CD14-positive monocyte (primary cell): ENCODE results near the gene TBX3. TPM values are rescaled to one million over a fixed set of nuclear protein-coding genes. Genes with fewer than 3 reads are reported as not detected.
A peak's percentile ranks its signal among the peaks of the same experiment; 100 is the strongest.

Experiments
- DNase-seq, 3 donors: peaks; one replicate each; pipeline ENCODE4 v3.0.0-alpha.2; 2011 to 2022
- H2AFZ ChIP-seq: 2 replicates; pipeline ENCODE4 v1.6.0; 2012; ENCODE audit warnings: mild to moderate bottlenecking, low read depth, low read length, inconsistent platforms; ENCODE audit not compliant: insufficient read depth, poor library complexity, severe bottlenecking
- H3K27ac ChIP-seq, 2 donors: 1 replicate in 1 of 2; 2 replicates in 1 of 2; pipeline ENCODE4 v1.5.1; 2012 to 2013; ENCODE audit warnings: low read length in 2 of 2, control low read depth in 1 of 2, inconsistent platforms in 1 of 2, low read depth in 1 of 2, mild to moderate bottlenecking in 1 of 2
- H3K27me3 ChIP-seq, 2 donors: one replicate each; pipeline versions ENCODE4 v1.6.0 to v1.6.1; 2011 to 2013; ENCODE audit warnings: low read length in 2 of 2; ENCODE audit not compliant: control insufficient read depth in 2 of 2, insufficient read depth in 2 of 2
- H3K36me3 ChIP-seq, 2 donors: replicated peaks in 1 of 2; 1 replicate in 1 of 2; 2 replicates in 1 of 2; pipeline versions ENCODE4 v1.5.1 to v1.6.1; 2012 to 2013; ENCODE audit warnings: low read length in 2 of 2, control low read depth in 1 of 2, inconsistent platforms in 1 of 2, mild to moderate bottlenecking in 1 of 2; ENCODE audit not compliant: insufficient read depth in 2 of 2, control insufficient read depth in 1 of 2
- H3K4me1 ChIP-seq, 2 donors: 1 replicate in 1 of 2; 2 replicates in 1 of 2; pipeline versions ENCODE4 v1.5.1 to v1.6.1; 2012 to 2013; ENCODE audit warnings: low read length in 2 of 2, control low read depth in 1 of 2, inconsistent platforms in 1 of 2, mild to moderate bottlenecking in 1 of 2, moderate library complexity in 1 of 2; ENCODE audit not compliant: insufficient read depth in 2 of 2, control insufficient read depth in 1 of 2
- H3K4me2 ChIP-seq: replicated peaks from 2 replicates; pipeline ENCODE3; 2012; ENCODE audit warnings: low read length, moderate library complexity, mild to moderate bottlenecking; ENCODE audit not compliant: poor library complexity, severe bottlenecking; ENCODE audit errors: extremely low read depth
- H3K4me3 ChIP-seq, 3 experiments: fragments of 200-600 bp in 1 of 3; sonication (generic) in 1 of 3; replicated peaks in 1 of 3; 1 replicate in 2 of 3; 2 replicates in 1 of 3; pipeline ENCODE4 v1.5.1; 2011 to 2013; ENCODE audit warnings: low read length in 3 of 3, mild to moderate bottlenecking in 3 of 3, control low read depth in 2 of 3, low read depth in 2 of 3, inconsistent platforms in 1 of 3, moderate library complexity in 1 of 3
- H3K79me2 ChIP-seq: 2 replicates; pipeline ENCODE4 v1.6.0; 2012; ENCODE audit warnings: mild to moderate bottlenecking, control low read depth, inconsistent platforms, low read length, moderate library complexity; ENCODE audit not compliant: insufficient read depth
- H3K9ac ChIP-seq: 2 replicates; pipeline ENCODE4 v1.6.0; 2017; ENCODE audit warnings: low read length, mild to moderate bottlenecking; ENCODE audit not compliant: insufficient read depth, poor library complexity, severe bottlenecking
- H3K9me3 ChIP-seq, 2 donors: replicated peaks in 1 of 2; 1 replicate in 1 of 2; 2 replicates in 1 of 2; pipeline versions ENCODE4 v1.5.1 to v1.6.1; 2012 to 2013; ENCODE audit warnings: low read length in 2 of 2, control low read depth in 1 of 2; ENCODE audit not compliant: control insufficient read depth in 1 of 2, insufficient read depth in 1 of 2
- H4K20me1 ChIP-seq: 2 replicates; pipeline ENCODE4 v1.6.0; 2012; ENCODE audit warnings: mild to moderate bottlenecking, low read length, control low read depth, moderate library complexity; ENCODE audit not compliant: insufficient read depth
- H3K27ac Mint-ChIP-seq, 7 donors: one replicate each; pipeline ENCODE4 v1.8.0; 2020; ENCODE audit warnings: mild to moderate bottlenecking in 7 of 7, mixed read lengths in 7 of 7, moderate library complexity in 6 of 7, inconsistent platforms in 2 of 7
- H3K27me3 Mint-ChIP-seq, 3 donors: one replicate each; pipeline ENCODE4 v1.8.0; 2021 to 2022; ENCODE audit warnings: low read depth in 3 of 3, mild to moderate bottlenecking in 3 of 3, mixed read lengths in 3 of 3, moderate library complexity in 3 of 3, inconsistent platforms in 1 of 3
- H3K36me3 Mint-ChIP-seq, 2 donors: one replicate each; pipeline ENCODE4 v1.8.0; 2020; ENCODE audit warnings: mixed read lengths in 2 of 2, inconsistent platforms in 1 of 2, mild to moderate bottlenecking in 1 of 2
- H3K4me1 Mint-ChIP-seq: one replicate; pipeline ENCODE4 v1.8.0; 2020; ENCODE audit warnings: mild to moderate bottlenecking, mixed read lengths
- H3K4me3 Mint-ChIP-seq, 2 donors: one replicate each; pipeline ENCODE4 v1.8.0; 2020; ENCODE audit warnings: mild to moderate bottlenecking in 2 of 2, mixed read lengths in 2 of 2, moderate library complexity in 1 of 2
- H3K9me3 Mint-ChIP-seq, 7 donors: one replicate each; pipeline ENCODE4 v1.8.0; 2020 to 2022; ENCODE audit warnings: mixed read lengths in 7 of 7, mild to moderate bottlenecking in 6 of 7, moderate library complexity in 6 of 7, inconsistent platforms in 2 of 7
- WGBS: methylation state at CpG from one replicate; pipeline ENCODE4 v1.1.5; 2013; ENCODE audit warnings: missing lambda C conversion rate; ENCODE audit not compliant: insufficient coverage; 5-methylcytosine and 5-hydroxymethylcytosine counted together
- intact Hi-C, 2 donors: fragments of 100-400 bp; cut with micrococcal nuclease; formaldehyde crosslinking; loops; one replicate each; pipeline versions ENCODE4 v1.15.0 to v1.15.1; 2023
- polyA plus RNA-seq, 3 donors: library from polyadenylated mRNA; depleted of rRNA in 1 of 3; unstranded in 2 of 3; stranded (reverse) in 1 of 3; fragments of 300-500 nt in 2 of 3; fragments of >200 nt in 1 of 3; fragmentation: Illumina TruSeq in 2 of 3; gene quantifications; 1 replicate in 2 of 3; 2 replicates in 1 of 3; pipeline ENCODE4 v1.2.3, GENCODE V29; 2012 to 2021
- TF ChIP-seq, protein P1 (sequence below): fragments of 200-600 bp; IDR thresholded peaks from one replicate; pipeline ENCODE4 v1.8.0; 2022; ENCODE audit warnings: antibody characterized with exemption, mild to moderate bottlenecking

TBX3 gene
- polyA plus RNA-seq, 3 donors = 0.04 to 0.13 TPM; not detected in 1

DNA sequence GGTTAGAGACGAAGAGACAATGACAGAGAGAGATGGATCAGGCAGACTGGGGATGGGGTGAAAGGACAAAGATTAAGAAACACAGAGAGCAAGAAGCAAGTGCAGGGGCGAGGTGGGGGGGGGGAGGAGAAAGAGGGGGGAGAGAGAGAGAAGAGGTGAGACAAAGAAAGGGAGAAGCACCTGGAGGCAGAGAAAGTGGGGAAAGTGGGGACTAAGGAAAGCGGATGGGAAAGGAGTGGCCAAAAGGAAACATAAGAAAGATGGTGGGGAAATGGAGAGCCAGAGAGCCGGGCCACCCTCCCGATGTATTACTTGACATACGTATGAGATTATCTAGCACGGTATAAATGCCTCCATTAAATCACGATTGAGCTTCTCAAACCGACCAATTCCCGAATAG is 18.5 kb upstream of the TBX3 start:
- H3K27me3 Mint-ChIP-seq = peaks cover 67 to 82% (median 75%) of the 10 kb centered on the region in 3 donors
- Histone ChIP-seq H3K9me3 (peaks cover 0 to 30% of the 10 kb centered on the region in 2 donors), H3K4me1 (no peaks in the 10 kb centered on the region)

GRCh38 chr12:114701553-114701952 is 17.6 kb upstream of the TBX3 start:
- H3K4me1 Mint-ChIP-seq = no peaks in the 10 kb centered on the region
- H3K79me2 ChIP-seq = no peaks in the 10 kb centered on the region
- H3K4me3 Mint-ChIP-seq = peak overlapping the region in 1 of 2 donors; percentile 75
- H3K27me3 Mint-ChIP-seq = peaks cover 74 to 85% (median 81%) of the 10 kb centered on the region in 3 donors
- H3K4me1 ChIP-seq = no peaks in the 10 kb centered on the region
- H4K20me1 ChIP-seq = no peaks in the 10 kb centered on the region
- TF ChIP-seq, protein P1, sequence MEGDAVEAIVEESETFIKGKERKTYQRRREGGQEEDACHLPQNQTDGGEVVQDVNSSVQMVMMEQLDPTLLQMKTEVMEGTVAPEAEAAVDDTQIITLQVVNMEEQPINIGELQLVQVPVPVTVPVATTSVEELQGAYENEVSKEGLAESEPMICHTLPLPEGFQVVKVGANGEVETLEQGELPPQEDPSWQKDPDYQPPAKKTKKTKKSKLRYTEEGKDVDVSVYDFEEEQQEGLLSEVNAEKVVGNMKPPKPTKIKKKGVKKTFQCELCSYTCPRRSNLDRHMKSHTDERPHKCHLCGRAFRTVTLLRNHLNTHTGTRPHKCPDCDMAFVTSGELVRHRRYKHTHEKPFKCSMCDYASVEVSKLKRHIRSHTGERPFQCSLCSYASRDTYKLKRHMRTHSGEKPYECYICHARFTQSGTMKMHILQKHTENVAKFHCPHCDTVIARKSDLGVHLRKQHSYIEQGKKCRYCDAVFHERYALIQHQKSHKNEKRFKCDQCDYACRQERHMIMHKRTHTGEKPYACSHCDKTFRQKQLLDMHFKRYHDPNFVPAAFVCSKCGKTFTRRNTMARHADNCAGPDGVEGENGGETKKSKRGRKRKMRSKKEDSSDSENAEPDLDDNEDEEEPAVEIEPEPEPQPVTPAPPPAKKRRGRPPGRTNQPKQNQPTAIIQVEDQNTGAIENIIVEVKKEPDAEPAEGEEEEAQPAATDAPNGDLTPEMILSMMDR = no peak
- H3K9ac ChIP-seq = no peak overlapping the region
- no peaks in the 10 kb centered on the region for H3K36me3 Mint-ChIP-seq
- peaks cover under 1 to 36% of the 10 kb centered on the region in 2 donors for H3K9me3 ChIP-seq
- H3K27me3 ChIP-seq = peaks cover 46 to 86% of the 10 kb centered on the region in 2 donors
- intact Hi-C loops = no loop called here
- no peak overlapping the region for H3K4me3 ChIP-seq
- no peak overlapping the region for H3K4me2 ChIP-seq
- no peak overlapping the region for H3K27ac ChIP-seq
- H3K27ac Mint-ChIP-seq = peak overlapping the region in 1 of 7 donors; percentile 64
- H2AFZ ChIP-seq = no peak overlapping the region
- WGBS = 0% methylated on average over 1 of the region's 1 CpG
- no peak for DNase-seq
- H3K9me3 Mint-ChIP-seq = peaks cover 0 to 18% (median 3%) of the 10 kb centered on the region in 7 donors
- no peaks in the 10 kb centered on the region for H3K36me3 ChIP-seq

More for the DNA sequence above, 18.5 kb upstream of the TBX3 start:
- H3K27ac ChIP-seq = no peak overlapping the region
- H3K79me2 ChIP-seq = no peaks in the 10 kb centered on the region
- Mint-ChIP-seq H3K4me3 (peak overlapping the region in 1 of 2 donors; percentile 75), H3K9me3 (peaks cover 0 to 15% (median 2%) of the 10 kb centered on the region in 7 donors), H3K27ac (no peak overlapping the region), H3K4me1 (no peaks in the 10 kb centered on the region), H3K36me3 (no peaks in the 10 kb centered on the region)
- WGBS = 9% methylated on average over 3 of the region's 10 CpGs
- H4K20me1 ChIP-seq = no peaks in the 10 kb centered on the region
- intact Hi-C loops = no loop called here
- TF ChIP-seq, protein P1 = no peak
- H3K4me2 ChIP-seq = no peak overlapping the region
- H2AFZ ChIP-seq = no peak overlapping the region
- H3K4me3 ChIP-seq = no peak overlapping the region
- no peak overlapping the region for H3K9ac ChIP-seq
- H3K36me3 ChIP-seq = no peaks in the 10 kb centered on the region
- peaks cover 37 to 78% of the 10 kb centered on the region in 2 donors for H3K27me3 ChIP-seq
- no peak for DNase-seq
